HG03103 (cell line): ENCODE results near the gene RNF144B.
"Not testable (repeated sequence)": the region's sequence is repeated elsewhere in the genome, so short reads cannot be mapped to it uniquely, and the experiment has no call there.

Experiments
- ATAC-seq: cut with Tn5 transposase; IDR thresholded peaks from one replicate; pipeline ENCODE4 v1.9.1; 2021; ENCODE audit warnings: low read depth; ENCODE audit not compliant: unreplicated experiment

Gene RNF144B

GRCh38 chr6:18368277-18369105 lies 18.7 kb upstream of the RNF144B start:
- ATAC-seq: no peak

- ATAC-seq: no peak
These were observed 16.1 kb upstream of the RNF144B start for GRCh38 chr6:18371010-18371409.

- no peak for ATAC-seq
These were observed 15.5 kb upstream of the RNF144B start for GRCh38 chr6:18371656-18372055.

- ATAC-seq: no peak
These were observed 6.9 kb upstream of the RNF144B start for GRCh38 chr6:18380158-18380836.

- no peak for ATAC-seq
These were observed 6.3 kb upstream of the RNF144B start for GRCh38 chr6:18380851-18381250.

- ATAC-seq: no peak
These were observed 3.7 kb upstream of the RNF144B start for GRCh38 chr6:18383441-18383840.

GRCh38 chr6:18384621-18385020 lies 2.5 kb upstream of the RNF144B start:
- ATAC-seq: no peak

- no peak for ATAC-seq
These were observed 713 bp upstream of the RNF144B start for GRCh38 chr6:18386298-18386976.

GRCh38 chr6:18388271-18388670 lies 1.1 kb downstream of the RNF144B start:
- ATAC-seq: no peak

- no peak for ATAC-seq
These were observed 1.8 kb downstream of the RNF144B start for GRCh38 chr6:18388942-18389341.

- no peak for ATAC-seq
These were observed 2.3 kb downstream of the RNF144B start for GRCh38 chr6:18389479-18389878.

GRCh38 chr6:18390476-18390875 lies 3.3 kb downstream of the RNF144B start:
- ATAC-seq: no peak

- no peak for ATAC-seq
These were observed 3.9 kb downstream of the RNF144B start for GRCh38 chr6:18391023-18391422.

- ATAC-seq: no peak
These were observed 5.3 kb downstream of the RNF144B start for GRCh38 chr6:18392346-18392877.

GRCh38 chr6:18393698-18394097 lies 6.5 kb downstream of the RNF144B start:
- no peak for ATAC-seq

GRCh38 chr6:18395177-18395855 lies 8.2 kb downstream of the RNF144B start:
- ATAC-seq: no peak

- ATAC-seq: no peak
These were observed 8.7 kb downstream of the RNF144B start for GRCh38 chr6:18395856-18396197.

GRCh38 chr6:18397701-18398100 lies 10.6 kb downstream of the RNF144B start:
- ATAC-seq: no peak

GRCh38 chr6:18398225-18398624 lies 11.1 kb downstream of the RNF144B start:
- not testable (repeated sequence) for ATAC-seq

GRCh38 chr6:18400831-18401446 lies 13.8 kb downstream of the RNF144B start:
- ATAC-seq: peak; percentile 83
